ENCODE data around the gene PRR20G.

The PRR20G gene

DNA sequence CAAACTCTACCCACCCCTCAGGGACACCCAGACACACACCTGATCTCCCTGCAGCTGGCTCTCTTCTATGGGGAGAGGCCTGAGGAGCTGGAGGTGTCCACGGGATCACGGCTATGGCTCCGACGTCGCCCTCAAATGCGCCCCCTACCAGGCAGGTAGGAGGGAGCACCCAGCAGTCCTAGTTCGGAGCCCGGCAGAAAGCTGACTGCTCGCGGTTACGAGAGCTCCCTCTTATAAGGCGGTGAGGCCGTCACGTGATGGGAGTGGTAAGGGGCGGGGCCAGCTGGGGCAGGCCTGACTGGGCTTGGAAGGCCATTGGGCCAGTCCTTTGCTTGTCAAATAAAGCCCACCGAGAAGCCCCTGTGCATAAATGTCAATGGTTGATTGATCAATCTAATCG, at the start of gene PRR20G:
Gene PRR20G (minus strand): TSS at position 207 of the 400 bp plus-strand sequence. CDS start 681 bp downstream, outside the sequence.
- H3K27ac ChIP-seq (ENCODE audit: low read length): no peak within 1 kb of the TSS
- H3K27me3 ChIP-seq (ENCODE audit: control insufficient read depth, insufficient read depth, low read length): no peaks in the 10 kb centered on the region
- no peak within 1 kb of the TSS for H3K4me3 ChIP-seq (ENCODE audit: low read length)
- no peak for DNase-seq (ENCODE audit: low read depth, low spot score)
- H3K9me3 ChIP-seq (ENCODE audit: control insufficient read depth, insufficient read depth, low read length): no peaks in the 10 kb centered on the region; the same call in 1 of the 2 replicates
- H3K4me1 ChIP-seq (ENCODE audit: control insufficient read depth, insufficient read depth, low read length): no peaks in the 10 kb centered on the region; the same call in 1 of the 2 replicates
- no peaks in the 10 kb centered on the region for H3K36me3 ChIP-seq (ENCODE audit: control insufficient read depth, insufficient read depth, low read length)
- no CpG with 5 or more reads among the region's 17 CpGs for WGBS (ENCODE audit: insufficient coverage, insufficient read length)

GRCh38 chr3:127337001-127337400, 49.2 kb upstream of the PRR20G start:
- no peak overlapping the region for H3K27ac ChIP-seq (ENCODE audit: low read length)
- no peak overlapping the region for H3K4me3 ChIP-seq (ENCODE audit: low read length)
- peaks cover 4% of the 10 kb centered on the region; the same call in 1 of the 2 replicates for H3K27me3 ChIP-seq (ENCODE audit: control insufficient read depth, insufficient read depth, low read length)
- no peaks in the 10 kb centered on the region for H3K4me1 ChIP-seq (ENCODE audit: control insufficient read depth, insufficient read depth, low read length)
- H3K9me3 ChIP-seq (ENCODE audit: control insufficient read depth, insufficient read depth, low read length): no peaks in the 10 kb centered on the region
- DNase-seq (ENCODE audit: low read depth, low spot score): no peak
- no CpG with 5 or more reads among the region's 7 CpGs for WGBS (ENCODE audit: insufficient coverage, insufficient read length)
- H3K36me3 ChIP-seq (ENCODE audit: control insufficient read depth, insufficient read depth, low read length): no peaks in the 10 kb centered on the region

DNA sequence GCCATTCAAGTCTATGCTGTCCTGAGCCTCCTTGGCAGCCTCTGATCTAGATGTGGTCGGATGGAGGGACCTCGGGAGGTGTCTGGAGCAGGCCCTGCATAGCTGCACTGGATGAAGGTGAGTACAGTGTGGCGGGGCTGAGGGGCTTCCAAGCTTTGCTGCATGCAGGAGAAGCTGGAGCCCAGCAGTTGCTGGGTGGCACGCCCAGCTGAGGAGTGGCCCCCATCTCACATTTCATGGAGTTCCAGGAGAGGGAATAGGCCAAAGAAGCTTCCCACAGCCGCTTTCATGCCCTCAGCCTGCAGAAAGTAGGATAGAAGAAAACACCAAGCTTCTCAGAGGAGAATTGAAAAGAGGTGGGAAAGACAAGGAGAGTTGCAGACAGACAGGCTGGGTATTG, 48.3 kb upstream of the PRR20G start:
- Histone ChIP-seq H3K9me3 (ENCODE audit: control insufficient read depth, insufficient read depth, low read length) (no peaks in the 10 kb centered on the region), H3K36me3 (ENCODE audit: control insufficient read depth, insufficient read depth, low read length) (no peaks in the 10 kb centered on the region), H3K4me3 (ENCODE audit: low read length) (no peak overlapping the region), H3K27me3 (ENCODE audit: control insufficient read depth, insufficient read depth, low read length) (peaks cover 4% of the 10 kb centered on the region; the same call in 1 of the 2 replicates), H3K4me1 (ENCODE audit: control insufficient read depth, insufficient read depth, low read length) (no peaks in the 10 kb centered on the region), H3K27ac (ENCODE audit: low read length) (no peak overlapping the region)
- no peak for DNase-seq (ENCODE audit: low read depth, low spot score)
- WGBS (ENCODE audit: insufficient coverage, insufficient read length): no CpG with 5 or more reads among the region's 5 CpGs

GRCh38 chr3:127330385-127330784, 42.5 kb upstream of the PRR20G start:
- WGBS (ENCODE audit: insufficient coverage, insufficient read length): no CpG with 5 or more reads among the region's 2 CpGs
- no peaks in the 10 kb centered on the region for H3K36me3 ChIP-seq (ENCODE audit: control insufficient read depth, insufficient read depth, low read length)
- no peaks in the 10 kb centered on the region for H3K9me3 ChIP-seq (ENCODE audit: control insufficient read depth, insufficient read depth, low read length)
- H3K27me3 ChIP-seq (ENCODE audit: control insufficient read depth, insufficient read depth, low read length): no peaks in the 10 kb centered on the region
- no peak for DNase-seq (ENCODE audit: low read depth, low spot score)
- no peak overlapping the region for H3K4me3 ChIP-seq (ENCODE audit: low read length)
- no peak overlapping the region for H3K27ac ChIP-seq (ENCODE audit: low read length)
- H3K4me1 ChIP-seq (ENCODE audit: control insufficient read depth, insufficient read depth, low read length): no peaks in the 10 kb centered on the region

DNA sequence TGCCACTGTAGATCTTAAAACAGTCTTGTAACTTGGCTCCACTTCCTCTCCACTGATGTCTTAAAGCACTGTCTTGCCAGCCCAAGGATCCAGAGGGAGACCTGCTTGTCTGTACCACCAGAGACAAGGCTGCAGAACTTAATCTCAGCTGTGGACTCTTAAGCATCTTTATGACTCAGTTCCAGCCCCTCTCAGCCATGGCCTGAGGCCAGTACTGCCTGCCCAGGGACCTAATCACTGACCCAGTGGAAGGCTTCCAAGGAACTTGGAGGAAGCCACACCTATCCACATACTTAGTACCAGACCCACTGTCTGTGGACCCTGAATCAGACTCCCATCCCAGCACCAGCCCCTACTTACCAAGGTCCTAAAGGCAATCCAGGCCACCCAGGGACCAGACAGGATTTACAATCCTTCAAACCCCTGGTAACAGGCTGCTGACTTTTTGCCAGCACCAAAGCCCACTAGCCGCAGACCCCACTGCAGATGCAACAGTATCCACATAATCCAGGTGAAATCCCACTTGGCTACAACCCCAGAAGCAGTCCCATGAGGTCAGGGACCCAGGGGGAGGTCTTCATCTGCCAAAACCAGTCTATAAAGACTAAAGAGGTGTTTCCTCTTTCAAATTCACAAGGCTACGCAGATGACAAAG, 41.9 kb upstream of the PRR20G start:
- Histone ChIP-seq H3K27ac (ENCODE audit: low read length) (no peak overlapping the region), H3K4me3 (ENCODE audit: low read length) (no peak overlapping the region), H3K4me1 (ENCODE audit: control insufficient read depth, insufficient read depth, low read length) (no peaks in the 10 kb centered on the region), H3K27me3 (ENCODE audit: control insufficient read depth, insufficient read depth, low read length) (no peaks in the 10 kb centered on the region), H3K9me3 (ENCODE audit: control insufficient read depth, insufficient read depth, low read length) (no peaks in the 10 kb centered on the region), H3K36me3 (ENCODE audit: control insufficient read depth, insufficient read depth, low read length) (no peaks in the 10 kb centered on the region)
- no peak for DNase-seq (ENCODE audit: low read depth, low spot score)
- no CpG with 5 or more reads among the region's 2 CpGs for WGBS (ENCODE audit: insufficient coverage, insufficient read length)

DNA sequence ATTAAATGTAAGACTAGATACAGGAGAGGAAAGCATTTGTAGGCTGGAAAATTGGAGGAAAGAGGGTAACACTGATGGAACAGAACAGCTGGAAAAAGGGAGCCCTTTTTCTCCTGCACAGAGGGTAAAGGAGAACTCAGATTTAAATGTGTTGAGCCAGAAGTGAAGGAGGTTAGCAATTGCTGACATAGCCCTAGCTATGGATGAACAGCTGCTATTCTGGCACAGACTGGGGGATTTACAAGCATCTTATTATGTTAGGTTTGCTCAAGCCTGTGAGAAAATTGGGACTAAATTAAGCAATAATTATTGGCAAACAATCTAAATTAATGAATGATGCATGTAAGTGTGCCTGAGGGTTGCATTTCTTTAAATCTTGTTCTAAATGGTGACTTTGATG, 40.6 kb upstream of the PRR20G start:
- Histone ChIP-seq H3K27ac (ENCODE audit: low read length) (no peak overlapping the region), H3K4me3 (ENCODE audit: low read length) (no peak overlapping the region)

GRCh38 chr3:127326341-127326740, 38.5 kb upstream of the PRR20G start:
- H3K36me3 ChIP-seq (ENCODE audit: control insufficient read depth, insufficient read depth, low read length): no peaks in the 10 kb centered on the region
- no peaks in the 10 kb centered on the region for H3K27me3 ChIP-seq (ENCODE audit: control insufficient read depth, insufficient read depth, low read length)
- no peak for DNase-seq (ENCODE audit: low read depth, low spot score)
- no peak overlapping the region for H3K4me3 ChIP-seq (ENCODE audit: low read length)
- no peaks in the 10 kb centered on the region for H3K4me1 ChIP-seq (ENCODE audit: control insufficient read depth, insufficient read depth, low read length)
- H3K27ac ChIP-seq (ENCODE audit: low read length): no peak overlapping the region
- H3K9me3 ChIP-seq (ENCODE audit: control insufficient read depth, insufficient read depth, low read length): no peaks in the 10 kb centered on the region

More for the DNA sequence above, 40.6 kb upstream of the PRR20G start:
- Histone ChIP-seq H3K4me1 (ENCODE audit: control insufficient read depth, insufficient read depth, low read length) (no peaks in the 10 kb centered on the region), H3K27me3 (ENCODE audit: control insufficient read depth, insufficient read depth, low read length) (no peaks in the 10 kb centered on the region), H3K9me3 (ENCODE audit: control insufficient read depth, insufficient read depth, low read length) (no peaks in the 10 kb centered on the region), H3K36me3 (ENCODE audit: control insufficient read depth, insufficient read depth, low read length) (no peaks in the 10 kb centered on the region)
- no peak for DNase-seq (ENCODE audit: low read depth, low spot score)

DNA sequence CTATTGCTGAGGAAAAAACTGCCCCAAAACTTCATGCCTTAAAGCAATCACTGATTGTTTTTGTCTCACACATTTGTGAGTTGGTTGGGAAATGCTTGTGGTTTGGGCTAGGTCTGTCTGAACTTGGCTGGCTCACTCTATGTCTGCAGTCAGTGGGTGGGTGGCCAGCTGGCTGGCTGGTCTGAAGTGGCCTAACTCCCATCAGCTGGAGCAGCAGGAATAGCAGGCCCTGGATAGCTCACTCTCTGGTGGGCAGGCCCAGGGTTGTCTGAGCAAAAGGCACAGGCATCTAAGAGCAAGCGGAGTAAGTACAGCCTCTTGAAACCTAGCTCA, 37.7 kb upstream of the PRR20G start:
- H3K4me1 ChIP-seq (ENCODE audit: control insufficient read depth, insufficient read depth, low read length): no peaks in the 10 kb centered on the region
- no peak overlapping the region for H3K27ac ChIP-seq (ENCODE audit: low read length)
- H3K27me3 ChIP-seq (ENCODE audit: control insufficient read depth, insufficient read depth, low read length): no peaks in the 10 kb centered on the region
- H3K4me3 ChIP-seq (ENCODE audit: low read length): no peak overlapping the region
- H3K36me3 ChIP-seq (ENCODE audit: control insufficient read depth, insufficient read depth, low read length): no peaks in the 10 kb centered on the region
- H3K9me3 ChIP-seq (ENCODE audit: control insufficient read depth, insufficient read depth, low read length): no peaks in the 10 kb centered on the region
- WGBS (ENCODE audit: insufficient coverage, insufficient read length): no CpG with 5 or more reads among the region's 1 CpG
- no peak for DNase-seq (ENCODE audit: low read depth, low spot score)

DNA sequence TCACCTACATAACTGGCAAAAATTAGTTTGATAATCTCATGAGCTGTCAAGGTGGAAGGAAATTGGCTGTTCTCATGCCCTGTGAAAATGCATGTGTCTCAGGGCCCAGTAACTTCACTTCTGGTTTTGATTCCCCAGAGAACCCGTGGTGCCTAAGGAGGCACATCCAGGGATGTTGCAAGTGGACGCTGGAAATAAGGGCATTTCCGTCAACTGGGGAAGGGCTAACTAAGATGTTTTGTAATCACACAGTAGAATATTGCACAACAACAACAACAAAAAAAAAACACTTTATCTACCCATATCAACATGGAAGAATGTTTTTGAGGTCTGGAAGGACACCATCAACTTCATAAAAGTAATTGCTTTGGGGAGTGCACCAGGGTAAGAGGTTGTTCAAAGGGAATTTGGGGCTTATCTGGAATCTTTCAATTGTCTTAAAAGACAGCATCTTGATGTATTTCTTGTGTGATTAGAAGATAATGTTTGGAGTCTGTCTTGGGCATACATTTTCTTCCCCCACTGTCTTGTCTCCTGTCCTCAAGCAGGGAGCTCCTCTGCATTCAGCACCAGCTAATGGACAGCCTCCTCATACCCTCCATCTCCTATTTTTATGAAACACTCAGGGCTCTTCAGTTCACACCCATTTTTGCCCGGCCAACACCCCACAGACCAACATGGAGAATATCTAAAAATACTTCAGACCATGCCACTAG, 37.2 kb upstream of the PRR20G start:
- no peaks in the 10 kb centered on the region for H3K4me1 ChIP-seq (ENCODE audit: control insufficient read depth, insufficient read depth, low read length)
- DNase-seq (ENCODE audit: low read depth, low spot score): no peak
- no peak overlapping the region for H3K27ac ChIP-seq (ENCODE audit: low read length)
- no peak overlapping the region for H3K4me3 ChIP-seq (ENCODE audit: low read length)
- H3K36me3 ChIP-seq (ENCODE audit: control insufficient read depth, insufficient read depth, low read length): no peaks in the 10 kb centered on the region
- no peaks in the 10 kb centered on the region for H3K27me3 ChIP-seq (ENCODE audit: control insufficient read depth, insufficient read depth, low read length)
- H3K9me3 ChIP-seq (ENCODE audit: control insufficient read depth, insufficient read depth, low read length): no peaks in the 10 kb centered on the region
- WGBS (ENCODE audit: insufficient coverage, insufficient read length): no CpG with 5 or more reads among the region's 4 CpGs

DNA sequence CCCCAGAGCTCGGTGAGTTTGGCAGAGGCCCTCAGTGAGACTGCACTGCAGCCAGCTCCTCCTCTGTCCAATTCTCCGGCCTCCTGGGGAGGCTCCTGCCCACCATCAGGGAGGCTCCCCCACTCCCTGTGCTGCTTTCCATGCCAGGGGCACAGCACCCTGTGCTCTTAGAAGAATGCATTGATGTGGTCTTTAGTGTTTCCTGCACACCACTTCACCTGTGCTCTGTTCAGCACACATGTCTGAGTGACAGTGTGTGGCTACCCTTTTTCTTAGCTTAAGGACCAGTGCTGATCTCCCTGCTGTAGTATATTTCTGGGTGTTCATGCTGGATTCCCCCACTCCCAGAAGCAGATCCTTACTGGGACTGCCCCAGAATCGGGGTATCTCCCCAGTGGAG, 36.2 kb upstream of the PRR20G start:
- Histone ChIP-seq H3K4me1 (ENCODE audit: control insufficient read depth, insufficient read depth, low read length) (no peaks in the 10 kb centered on the region), H3K36me3 (ENCODE audit: control insufficient read depth, insufficient read depth, low read length) (no peaks in the 10 kb centered on the region), H3K27ac (ENCODE audit: low read length) (no peak overlapping the region), H3K4me3 (ENCODE audit: low read length) (no peak overlapping the region), H3K27me3 (ENCODE audit: control insufficient read depth, insufficient read depth, low read length) (no peaks in the 10 kb centered on the region), H3K9me3 (ENCODE audit: control insufficient read depth, insufficient read depth, low read length) (no peaks in the 10 kb centered on the region)
- no CpG with 5 or more reads among the region's 3 CpGs for WGBS (ENCODE audit: insufficient coverage, insufficient read length)
- no peak for DNase-seq (ENCODE audit: low read depth, low spot score)

- H3K27ac ChIP-seq (ENCODE audit: low read length): no peak overlapping the region
- no peak overlapping the region for H3K4me3 ChIP-seq (ENCODE audit: low read length)
- H3K4me1 ChIP-seq (ENCODE audit: control insufficient read depth, insufficient read depth, low read length): no peaks in the 10 kb centered on the region
- no peak for DNase-seq (ENCODE audit: low read depth, low spot score)
- no peaks in the 10 kb centered on the region for H3K27me3 ChIP-seq (ENCODE audit: control insufficient read depth, insufficient read depth, low read length)
- no peaks in the 10 kb centered on the region for H3K9me3 ChIP-seq (ENCODE audit: control insufficient read depth, insufficient read depth, low read length)
- H3K36me3 ChIP-seq (ENCODE audit: control insufficient read depth, insufficient read depth, low read length): no peaks in the 10 kb centered on the region
- no CpG with 5 or more reads among the region's 5 CpGs for WGBS (ENCODE audit: insufficient coverage, insufficient read length)
Measured at GRCh38 chr3:127323581-127323980, 35.7 kb upstream of the PRR20G start.

All from iPS DF 6.9 (cell line).